H9 (cell line): ENCODE results near the gene PRKCA. TPM values are rescaled to one million over a fixed set of nuclear protein-coding genes. Genes with fewer than 3 reads are reported as not detected.

Experiments used
- DNase-seq: peaks from one replicate; pipeline ENCODE4 v3.0.0-alpha.2; 2017
- H2AFZ ChIP-seq: one replicate; pipeline ENCODE4 v1.6.1; 2013; ENCODE audit warnings: mild to moderate bottlenecking, low read length, control low read depth, moderate library complexity
- H2AK5ac ChIP-seq: 2 replicates; pipeline ENCODE4 v1.6.1; 2013; ENCODE audit warnings: low read length, control low read depth, mixed read lengths; ENCODE audit not compliant: insufficient read length
- H2BK120ac ChIP-seq: one replicate; pipeline ENCODE4 v1.6.1; 2013; ENCODE audit warnings: low read depth, mild to moderate bottlenecking, low read length, control low read depth, inconsistent platforms; ENCODE audit not compliant: poor library complexity, severe bottlenecking
- H2BK12ac ChIP-seq: 2 replicates; pipeline ENCODE4 v1.6.1; 2013; ENCODE audit warnings: low read length, control low read depth, mixed read lengths, low read depth; ENCODE audit not compliant: insufficient read length
- H2BK15ac ChIP-seq: 2 replicates; pipeline ENCODE4 v1.6.1; 2013; ENCODE audit warnings: low read depth, low read length, control low read depth
- H2BK20ac ChIP-seq: one replicate; pipeline ENCODE4 v1.6.1; 2013; ENCODE audit warnings: low read depth, mild to moderate bottlenecking, low read length, control low read depth, inconsistent platforms; ENCODE audit not compliant: poor library complexity, severe bottlenecking
- H2BK5ac ChIP-seq: 2 replicates; pipeline ENCODE4 v1.6.1; 2013; ENCODE audit warnings: low read length, control low read depth, mixed read lengths; ENCODE audit not compliant: insufficient read length
- H3K14ac ChIP-seq: 2 replicates; pipeline ENCODE4 v1.6.1; 2013; ENCODE audit warnings: low read length, control low read depth; ENCODE audit not compliant: insufficient read depth
- H3K18ac ChIP-seq: 2 replicates; pipeline ENCODE4 v1.6.1; 2013; ENCODE audit warnings: low read depth, mild to moderate bottlenecking, mixed read lengths, low read length, control low read depth; ENCODE audit not compliant: insufficient read length
- H3K23ac ChIP-seq: 2 replicates; pipeline ENCODE4 v1.6.1; 2013; ENCODE audit warnings: low read length, control low read depth, mixed read lengths, low read depth; ENCODE audit not compliant: insufficient read length
- H3K23me2 ChIP-seq: 2 replicates; pipeline ENCODE4 v1.6.1; 2013; ENCODE audit warnings: low read depth, mild to moderate bottlenecking, mixed read lengths, low read length, control low read depth; ENCODE audit not compliant: insufficient read length, poor library complexity, severe bottlenecking
- H3K27ac ChIP-seq: 2 replicates; pipeline ENCODE4 v1.5.1; 2013; ENCODE audit warnings: low read length, control low read depth, mixed read lengths, low read depth; ENCODE audit not compliant: insufficient read length
- H3K27me3 ChIP-seq: 2 replicates; pipeline ENCODE4 v1.6.1; 2013; ENCODE audit warnings: low read length, control low read depth, inconsistent platforms; ENCODE audit not compliant: insufficient read depth
- H3K4ac ChIP-seq: 2 replicates; pipeline ENCODE4 v1.6.1; 2013; ENCODE audit warnings: low read depth, mild to moderate bottlenecking, control low read depth, inconsistent platforms, low read length, moderate library complexity
- H3K4me1 ChIP-seq: 2 replicates; pipeline ENCODE4 v1.6.1; 2013; ENCODE audit warnings: low read length, control low read depth, inconsistent platforms; ENCODE audit not compliant: insufficient read depth
- H3K4me2 ChIP-seq: 2 replicates; pipeline ENCODE4 v1.6.1; 2013; ENCODE audit warnings: low read length, control low read depth, mixed read lengths; ENCODE audit not compliant: insufficient read length, insufficient read depth
- H3K56ac ChIP-seq: 2 replicates; pipeline ENCODE4 v1.6.1; 2013; ENCODE audit warnings: low read depth, mild to moderate bottlenecking, mixed read lengths, low read length, control low read depth; ENCODE audit not compliant: insufficient read length
- H3K79me1 ChIP-seq: 2 replicates; pipeline ENCODE4 v1.6.1; 2013; ENCODE audit warnings: low read depth, mild to moderate bottlenecking, moderate library complexity, low read length, control low read depth, inconsistent platforms; ENCODE audit not compliant: insufficient read depth, poor library complexity, severe bottlenecking
- H3K79me2 ChIP-seq: 2 replicates; pipeline ENCODE4 v1.6.1; 2013; ENCODE audit warnings: low read length, control low read depth, inconsistent platforms; ENCODE audit not compliant: insufficient read depth
- H3K9ac ChIP-seq: 2 replicates; pipeline ENCODE4 v1.6.1; 2013; ENCODE audit warnings: low read length, control low read depth, mixed read lengths; ENCODE audit not compliant: insufficient read length; ENCODE audit errors: extremely low read depth
- H3K9me3 ChIP-seq: one replicate; pipeline ENCODE4 v1.6.1; 2013; ENCODE audit warnings: low read depth, low read length, inconsistent platforms; ENCODE audit not compliant: control insufficient read depth
- H3T11ph ChIP-seq: one replicate; pipeline ENCODE4 v1.6.1; 2013; ENCODE audit warnings: mild to moderate bottlenecking, low read length, control low read depth, inconsistent platforms
- H4K20me1 ChIP-seq: one replicate; pipeline ENCODE4 v1.6.1; 2013; ENCODE audit not compliant: control insufficient read depth, insufficient read length, insufficient read depth
- H4K5ac ChIP-seq: 2 replicates; pipeline ENCODE4 v1.6.1; 2013; ENCODE audit warnings: low read depth, mild to moderate bottlenecking, mixed read lengths, low read length, control low read depth; ENCODE audit not compliant: insufficient read length
- H4K8ac ChIP-seq: replicated peaks from 2 replicates; pipeline ENCODE4 v1.6.1; 2013; ENCODE audit warnings: low read length, control low read depth, mixed read lengths, low read depth; ENCODE audit not compliant: insufficient read length
- H4K91ac ChIP-seq: 2 replicates; pipeline ENCODE4 v1.6.1; 2013; ENCODE audit warnings: low read depth, mild to moderate bottlenecking, moderate library complexity, mixed read lengths, low read length, control low read depth; ENCODE audit not compliant: insufficient read length
- H3K27ac Mint-ChIP-seq, 3 experiments: 2 replicates in 2 of 3; 3 replicates in 1 of 3; pipeline ENCODE4 v1.8.0; 2020 to 2021; ENCODE audit warnings: mixed read lengths in 3 of 3, mild to moderate bottlenecking in 1 of 3, moderate library complexity in 1 of 3
- H3K27me3 Mint-ChIP-seq: 2 replicates; pipeline ENCODE4 v1.8.0; 2021; ENCODE audit warnings: low read depth, mild to moderate bottlenecking, moderate library complexity, mixed read lengths
- H3K36me3 Mint-ChIP-seq, 3 experiments: 2 replicates in 2 of 3; 3 replicates in 1 of 3; pipeline ENCODE4 v1.8.0; 2020 to 2021; ENCODE audit warnings: low read depth in 3 of 3, mixed read lengths in 3 of 3; ENCODE audit not compliant: insufficient read depth in 1 of 3
- H3K4me1 Mint-ChIP-seq, 2 experiments: 2 replicates each; pipeline ENCODE4 v1.8.0; 2020; ENCODE audit warnings: mixed read lengths in 2 of 2
- H3K4me3 Mint-ChIP-seq, 2 experiments: 2 replicates in 1 of 2; 3 replicates in 1 of 2; pipeline ENCODE4 v1.8.0; 2020 to 2021; ENCODE audit warnings: mild to moderate bottlenecking in 2 of 2, mixed read lengths in 2 of 2, moderate library complexity in 1 of 2
- H3K9me3 Mint-ChIP-seq, 2 experiments: 2 replicates in 1 of 2; 3 replicates in 1 of 2; pipeline ENCODE4 v1.8.0; 2020; ENCODE audit warnings: mild to moderate bottlenecking in 2 of 2, mixed read lengths in 2 of 2, moderate library complexity in 1 of 2
- WGBS: extraction: QIAGEN DNeasy Blood & Tissue Kit; methylation state at CpG from one replicate; pipeline ENCODE4 v1.1.7; 2013; ENCODE audit warnings: missing lambda C conversion rate, low lambda C conversion rate, mixed read lengths; ENCODE audit not compliant: insufficient read length; ENCODE audit errors: extremely low coverage; 5-methylcytosine and 5-hydroxymethylcytosine counted together
- total RNA-seq: library from RNA; stranded (reverse); gene quantifications from 2 replicates; pipeline ENCODE4 v1.2.1, GENCODE V29; 2021
- TF ChIP-seq, protein P1 (sequence below): fragments of 200-600 bp; sonication (generic); conservative IDR thresholded peaks from 3 replicates; pipeline ENCODE4 v1.8.0; 2021; ENCODE audit warnings: antibody characterized with exemption, mild to moderate bottlenecking

The PRKCA gene
- total RNA-seq, 1 experiment from 2014 or later, result 10.5 TPM

DNA sequence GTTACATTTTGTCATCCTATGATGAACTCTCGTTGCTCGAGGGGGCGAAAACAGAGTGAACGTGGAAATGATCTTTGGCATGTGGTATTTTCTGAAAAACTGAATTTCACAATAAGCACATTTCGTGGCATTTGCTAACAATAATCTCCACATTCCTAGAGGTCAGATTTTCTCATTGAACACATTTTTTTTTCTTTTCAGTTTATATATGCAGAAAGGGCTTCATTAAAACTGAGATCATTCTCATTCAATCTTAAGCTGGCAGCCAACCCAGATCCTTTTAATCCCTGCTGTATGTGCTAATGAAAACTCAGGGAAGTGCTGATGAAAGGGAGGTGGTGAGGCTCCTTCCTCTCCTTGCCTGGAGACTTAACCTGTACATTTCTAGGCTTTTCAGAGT lies 52.6 kb downstream of the PRKCA start:
- no peak overlapping the region for H3K4me3 Mint-ChIP-seq
- Histone ChIP-seq H3K79me1 (no peaks in the 10 kb centered on the region), H4K5ac (no peak overlapping the region), H3K4me2 (no peak overlapping the region), H3K23me2 (no peaks in the 10 kb centered on the region), H3T11ph (no peak overlapping the region), H2BK5ac (no peak overlapping the region), H2BK20ac (no peak overlapping the region), H3K27me3 (no peaks in the 10 kb centered on the region), H3K27ac (no peak overlapping the region), H3K79me2 (no peaks in the 10 kb centered on the region), H4K91ac (no peak overlapping the region), H2BK12ac (no peak overlapping the region), H4K20me1 (no peaks in the 10 kb centered on the region), H3K9ac (no peak overlapping the region), H2BK120ac (peak overlapping the region; percentile 80), H2BK15ac (no peak overlapping the region), H2AK5ac (no peak overlapping the region), H3K4ac (no peak overlapping the region), H3K18ac (no peak overlapping the region), H3K4me1 (no peaks in the 10 kb centered on the region), H3K56ac (no peak overlapping the region), H2AFZ (no peak overlapping the region), H3K9me3 (no peaks in the 10 kb centered on the region), H3K23ac (no peak overlapping the region), H3K14ac (no peak overlapping the region), H4K8ac (no peak overlapping the region)
- H3K9me3 Mint-ChIP-seq, result no peaks in the 10 kb centered on the region
- TF ChIP-seq, protein P1, sequence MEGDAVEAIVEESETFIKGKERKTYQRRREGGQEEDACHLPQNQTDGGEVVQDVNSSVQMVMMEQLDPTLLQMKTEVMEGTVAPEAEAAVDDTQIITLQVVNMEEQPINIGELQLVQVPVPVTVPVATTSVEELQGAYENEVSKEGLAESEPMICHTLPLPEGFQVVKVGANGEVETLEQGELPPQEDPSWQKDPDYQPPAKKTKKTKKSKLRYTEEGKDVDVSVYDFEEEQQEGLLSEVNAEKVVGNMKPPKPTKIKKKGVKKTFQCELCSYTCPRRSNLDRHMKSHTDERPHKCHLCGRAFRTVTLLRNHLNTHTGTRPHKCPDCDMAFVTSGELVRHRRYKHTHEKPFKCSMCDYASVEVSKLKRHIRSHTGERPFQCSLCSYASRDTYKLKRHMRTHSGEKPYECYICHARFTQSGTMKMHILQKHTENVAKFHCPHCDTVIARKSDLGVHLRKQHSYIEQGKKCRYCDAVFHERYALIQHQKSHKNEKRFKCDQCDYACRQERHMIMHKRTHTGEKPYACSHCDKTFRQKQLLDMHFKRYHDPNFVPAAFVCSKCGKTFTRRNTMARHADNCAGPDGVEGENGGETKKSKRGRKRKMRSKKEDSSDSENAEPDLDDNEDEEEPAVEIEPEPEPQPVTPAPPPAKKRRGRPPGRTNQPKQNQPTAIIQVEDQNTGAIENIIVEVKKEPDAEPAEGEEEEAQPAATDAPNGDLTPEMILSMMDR, result no peak
- H3K27me3 Mint-ChIP-seq, result no peaks in the 10 kb centered on the region
- DNase-seq, result no peak
- H3K4me1 Mint-ChIP-seq, result peaks cover 12 to 31% of the 10 kb centered on the region in 2 experiments
- H3K36me3 Mint-ChIP-seq, result no peaks in the 10 kb centered on the region
- 0 out of 7 replicates have a peak overlapping the region, but pooled peaks of 1 of the 3 experiments have one; percentile 13 for H3K27ac Mint-ChIP-seq
- WGBS, result no CpG with 5 or more reads among the region's 5 CpGs
